Right lung (tissue), 5 donors: ENCODE measurements around the gene ST3GAL2. TPM values are rescaled to one million over a fixed set of nuclear protein-coding genes. Genes with fewer than 3 reads are reported as not detected.

Experiments
- DNase-seq, 2 donors: peaks; one replicate each; pipeline ENCODE4 v3.0.0-alpha.2; 2013
- polyA plus RNA-seq, 5 donors: library from polyadenylated mRNA; unstranded; fragments of 120-200 nt; gene quantifications; one replicate each; pipeline versions ENCODE4 v1.2.1 to v1.2.3, GENCODE V29; 2013; ENCODE audit warnings: inconsistent platforms in 1 of 5, low replicate concordance in 1 of 5; ENCODE audit not compliant: insufficient read length in 5 of 5, insufficient read depth in 1 of 5

ST3GAL2 gene
- polyA plus RNA-seq, 5 donors: 26.3 to 48.1 (median 29.1) TPM

GRCh38 chr16:70441406-70441990, 2.6 kb upstream of the ST3GAL2 start:
- DNase-seq: no peak

GRCh38 chr16:70440009-70440692, 1.3 kb upstream of the ST3GAL2 start:
- DNase-seq: no peak

- DNase-seq: peak in 1 of 2 donors; percentile 32
Measured at GRCh38 chr16:70438585-70438968, 323 bp downstream of the ST3GAL2 start.

- DNase-seq: peak in 1 of 2 donors; percentile 18
Measured at GRCh38 chr16:70437582-70438557, 1.0 kb downstream of the ST3GAL2 start.

- DNase-seq: peak; percentile 64 to 66
Measured at GRCh38 chr16:70437017-70437581, 1.8 kb downstream of the ST3GAL2 start.

- no peak for DNase-seq
Measured at GRCh38 chr16:70434484-70435260, 4.2 kb downstream of the ST3GAL2 start.

- peak in 1 of 2 donors; percentile 41 for DNase-seq
Measured at GRCh38 chr16:70433458-70434103, 5.3 kb downstream of the ST3GAL2 start.

- DNase-seq: no peak
Measured at GRCh38 chr16:70432723-70433457, 6.0 kb downstream of the ST3GAL2 start.

- no peak for DNase-seq
Measured at GRCh38 chr16:70432356-70432722, 6.6 kb downstream of the ST3GAL2 start.

GRCh38 chr16:70430667-70431536, 8.0 kb downstream of the ST3GAL2 start:
- DNase-seq: peak in 1 of 2 donors; percentile 21

GRCh38 chr16:70429888-70430666, 8.8 kb downstream of the ST3GAL2 start:
- DNase-seq: peak in 1 of 2 donors; percentile 39

GRCh38 chr16:70428178-70428998, 10.5 kb downstream of the ST3GAL2 start:
- DNase-seq: peak; percentile 95

GRCh38 chr16:70427786-70428177, 11.1 kb downstream of the ST3GAL2 start:
- DNase-seq: no peak

- no peak for DNase-seq
Measured at GRCh38 chr16:70422543-70422942, 16.4 kb downstream of the ST3GAL2 start.

GRCh38 chr16:70421473-70422311, 17.2 kb downstream of the ST3GAL2 start:
- no peak for DNase-seq

- no peak for DNase-seq
Measured at GRCh38 chr16:70421014-70421413, 17.9 kb downstream of the ST3GAL2 start.
